Measurements from ENCODE around the gene BAHCC1. TPM values are rescaled to one million over a fixed set of nuclear protein-coding genes. Genes with fewer than 3 reads are reported as not detected.

Gene BAHCC1
- total and polyA plus RNA-seq, 9 of the 15 experiments (the other 6 are each of a cell fraction or from before 2014, with no cell fraction given): 0.14 to 26.9 (median 5.0) TPM

DNA sequence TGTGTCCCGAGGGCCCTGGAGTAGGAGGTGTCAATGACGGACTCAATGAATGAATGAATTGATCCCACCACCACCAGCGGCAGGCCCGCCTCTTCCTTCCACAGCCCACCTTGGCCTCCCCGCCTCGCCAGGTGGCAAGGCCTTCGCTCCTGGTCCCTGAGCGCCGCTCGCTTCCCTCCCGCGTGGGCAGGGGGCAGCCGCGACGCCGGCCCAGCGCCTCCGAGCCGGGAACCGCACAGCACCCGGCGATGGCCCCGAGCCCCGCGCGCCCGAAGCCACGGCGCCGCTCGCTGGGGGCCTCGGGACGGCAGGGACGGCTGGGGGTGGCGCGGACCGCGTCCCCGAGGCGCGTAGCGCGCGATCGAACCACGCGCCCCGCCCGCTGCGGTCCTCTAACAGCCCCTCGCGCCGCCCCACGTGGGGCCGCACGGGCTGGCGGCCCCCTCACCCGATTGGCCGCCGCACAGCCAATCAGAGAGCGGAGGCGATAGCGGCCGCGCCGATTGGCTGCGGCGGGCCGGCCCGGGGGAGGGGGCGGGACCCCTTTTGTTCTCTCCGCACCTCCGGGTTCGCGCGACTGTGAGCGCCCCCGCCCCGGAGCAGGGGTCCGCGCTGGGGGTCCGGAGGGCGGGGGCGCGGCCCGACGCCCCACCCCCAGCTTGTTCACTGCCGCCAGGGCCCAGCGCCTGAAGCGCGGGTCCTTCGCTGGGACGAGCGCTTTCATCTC is 86.0 kb downstream of the BAHCC1 start (continued):
- no peak for TF ChIP-seq ZNF584 (CRISPR knock-in tag; IDR thresholded peaks at IDR 0.05; ENCODE audit: low read depth)
- TF ChIP-seq POLR2A (conservative IDR thresholded peaks at IDR 0.05): no peak; the same call in 1 of the 2 replicates
- TF ChIP-seq TEAD1 (CRISPR knock-in tag; IDR thresholded peaks at IDR 0.05): peak in 1 of 2 experiments; percentile 76; a peak in 1 of 4 replicates
- TF ChIP-seq, protein P1, sequence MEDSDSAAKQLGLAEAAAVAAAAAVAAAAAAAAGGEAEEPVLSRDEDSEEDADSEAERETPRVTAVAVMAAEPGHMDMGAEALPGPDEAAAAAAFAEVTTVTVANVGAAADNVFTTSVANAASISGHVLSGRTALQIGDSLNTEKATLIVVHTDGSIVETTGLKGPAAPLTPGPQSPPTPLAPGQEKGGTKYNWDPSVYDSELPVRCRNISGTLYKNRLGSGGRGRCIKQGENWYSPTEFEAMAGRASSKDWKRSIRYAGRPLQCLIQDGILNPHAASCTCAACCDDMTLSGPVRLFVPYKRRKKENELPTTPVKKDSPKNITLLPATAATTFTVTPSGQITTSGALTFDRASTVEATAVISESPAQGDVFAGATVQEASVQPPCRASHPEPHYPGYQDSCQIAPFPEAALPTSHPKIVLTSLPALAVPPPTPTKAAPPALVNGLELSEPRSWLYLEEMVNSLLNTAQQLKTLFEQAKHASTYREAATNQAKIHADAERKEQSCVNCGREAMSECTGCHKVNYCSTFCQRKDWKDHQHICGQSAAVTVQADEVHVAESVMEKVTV (CRISPR knock-in tag; IDR thresholded peaks at IDR 0.05): no peak
- no peak for TF ChIP-seq POLR2B (IDR thresholded peaks at IDR 0.05; ENCODE audit: low read depth, partially characterized antibody)
- no peak for TF ChIP-seq BRD4 (IDR thresholded peaks at IDR 0.05)
- no peak for TF ChIP-seq ZNF311 (CRISPR knock-in tag; IDR thresholded peaks at IDR 0.05)
- TF ChIP-seq PRMT5 (CRISPR knock-in tag; IDR thresholded peaks at IDR 0.05): no peak
- no peak for TF ChIP-seq SRSF9 (IDR thresholded peaks at IDR 0.05; ENCODE audit: borderline replicate concordance, low read depth, low read length)
- TF ChIP-seq, protein P2, sequence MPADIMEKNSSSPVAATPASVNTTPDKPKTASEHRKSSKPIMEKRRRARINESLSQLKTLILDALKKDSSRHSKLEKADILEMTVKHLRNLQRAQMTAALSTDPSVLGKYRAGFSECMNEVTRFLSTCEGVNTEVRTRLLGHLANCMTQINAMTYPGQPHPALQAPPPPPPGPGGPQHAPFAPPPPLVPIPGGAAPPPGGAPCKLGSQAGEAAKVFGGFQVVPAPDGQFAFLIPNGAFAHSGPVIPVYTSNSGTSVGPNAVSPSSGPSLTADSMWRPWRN (IDR thresholded peaks at IDR 0.05; ENCODE audit: low read depth): no peak
- TF ChIP-seq HDAC6 (IDR thresholded peaks at IDR 0.05; ENCODE audit: low read depth, low read length): no peak
- no peak for TF ChIP-seq HMG20B (CRISPR knock-in tag; IDR thresholded peaks at IDR 0.05)
- no peak for TF ChIP-seq NFE2L1 (tag; IDR thresholded peaks at IDR 0.05; ENCODE audit: borderline replicate concordance, low read depth)
- TF ChIP-seq KDM5B (IDR thresholded peaks at IDR 0.05; ENCODE audit: insufficient replicate concordance, low read depth, low read length): no peak
- TF ChIP-seq, protein P3, sequence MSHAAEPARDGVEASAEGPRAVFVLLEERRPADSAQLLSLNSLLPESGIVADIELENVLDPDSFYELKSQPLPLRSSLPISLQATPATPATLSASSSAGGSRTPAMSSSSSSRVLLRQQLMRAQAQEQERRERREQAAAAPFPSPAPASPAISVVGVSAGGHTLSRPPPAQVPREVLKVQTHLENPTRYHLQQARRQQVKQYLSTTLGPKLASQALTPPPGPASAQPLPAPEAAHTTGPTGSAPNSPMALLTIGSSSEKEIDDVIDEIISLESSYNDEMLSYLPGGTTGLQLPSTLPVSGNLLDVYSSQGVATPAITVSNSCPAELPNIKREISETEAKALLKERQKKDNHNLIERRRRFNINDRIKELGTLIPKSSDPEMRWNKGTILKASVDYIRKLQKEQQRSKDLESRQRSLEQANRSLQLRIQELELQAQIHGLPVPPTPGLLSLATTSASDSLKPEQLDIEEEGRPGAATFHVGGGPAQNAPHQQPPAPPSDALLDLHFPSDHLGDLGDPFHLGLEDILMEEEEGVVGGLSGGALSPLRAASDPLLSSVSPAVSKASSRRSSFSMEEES (CRISPR knock-in tag; IDR thresholded peaks at IDR 0.05): no peak
- no peak for TF ChIP-seq CHD1 (IDR thresholded peaks at IDR 0.05; ENCODE audit: low read length)
- TF ChIP-seq PHF21A (IDR thresholded peaks at IDR 0.05; ENCODE audit: borderline replicate concordance, low read depth): no peak
- no peak for TF ChIP-seq NFRKB (IDR thresholded peaks at IDR 0.05; ENCODE audit: low read depth)
- no peak for TF ChIP-seq ZFP1 (CRISPR knock-in tag; IDR thresholded peaks at IDR 0.05)
- no peak for TF ChIP-seq TEAD4 (IDR thresholded peaks at IDR 0.05; ENCODE audit: low read length)
- no peak for TF ChIP-seq TEAD4 (CRISPR knock-in tag; IDR thresholded peaks at IDR 0.05; ENCODE audit: borderline replicate concordance)
- TF ChIP-seq ZNF143 (CRISPR knock-in tag; IDR thresholded peaks at IDR 0.05): no peak; the same call in 1 of the 2 replicates
- TF ChIP-seq, protein P4, sequence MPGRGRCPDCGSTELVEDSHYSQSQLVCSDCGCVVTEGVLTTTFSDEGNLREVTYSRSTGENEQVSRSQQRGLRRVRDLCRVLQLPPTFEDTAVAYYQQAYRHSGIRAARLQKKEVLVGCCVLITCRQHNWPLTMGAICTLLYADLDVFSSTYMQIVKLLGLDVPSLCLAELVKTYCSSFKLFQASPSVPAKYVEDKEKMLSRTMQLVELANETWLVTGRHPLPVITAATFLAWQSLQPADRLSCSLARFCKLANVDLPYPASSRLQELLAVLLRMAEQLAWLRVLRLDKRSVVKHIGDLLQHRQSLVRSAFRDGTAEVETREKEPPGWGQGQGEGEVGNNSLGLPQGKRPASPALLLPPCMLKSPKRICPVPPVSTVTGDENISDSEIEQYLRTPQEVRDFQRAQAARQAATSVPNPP (IDR thresholded peaks at IDR 0.05; ENCODE audit: borderline replicate concordance, insufficient read depth, insufficient read length): no peak
- no peak for TF ChIP-seq ZNF41 (CRISPR knock-in tag; conservative IDR thresholded peaks at IDR 0.05)
- peak; percentile 94 for TF ChIP-seq ZNF24 (IDR thresholded peaks at IDR 0.05)
- TF ChIP-seq MXI1 (IDR thresholded peaks at IDR 0.05; ENCODE audit: low read depth, low read length): no peak
